ENCODE measurements around the gene TULP1.

TULP1 gene

GRCh38 chr6:35489066-35489465, 23.6 kb downstream of the TULP1 start:
- H3K9me3 ChIP-seq (ENCODE audit: insufficient read depth, low read length) = no peaks in the 10 kb centered on the region
- H4K20me1 ChIP-seq (ENCODE audit: low read depth, low read length) = no peaks in the 10 kb centered on the region
- no peak overlapping the region for H2AFZ ChIP-seq (ENCODE audit: low read depth, low read length, severe bottlenecking)
- H3K27ac ChIP-seq (ENCODE audit: low read depth, low read length) = no peak overlapping the region
- no peak for TF ChIP-seq CTCF (IDR thresholded peaks at IDR 0.05; ENCODE audit: insufficient read depth, low read length, poor library complexity, severe bottlenecking)
- TF ChIP-seq EZH2phosphoT487 (conservative IDR thresholded peaks at IDR 0.05; ENCODE audit: low read length) = no peak
- H3K27me3 ChIP-seq (ENCODE audit: low read length) = no peaks in the 10 kb centered on the region
- no peaks in the 10 kb centered on the region for H3F3A ChIP-seq (ENCODE audit: insufficient read depth)
- H3K9me2 ChIP-seq (replicated peaks; ENCODE audit: insufficient read depth, low read length) = no peaks in the 10 kb centered on the region
- no peaks in the 10 kb centered on the region for H3K36me3 ChIP-seq (ENCODE audit: low read length)
- H3K4me3 ChIP-seq (ENCODE audit: insufficient read depth, low read length, poor library complexity, severe bottlenecking) = no peak overlapping the region
- no peaks in the 10 kb centered on the region for H3K79me2 ChIP-seq (ENCODE audit: insufficient read depth, low read length)
- no peak overlapping the region for H3K4me2 ChIP-seq (ENCODE audit: low read depth, low read length, poor library complexity, severe bottlenecking)
- H3K9ac ChIP-seq (ENCODE audit: low read length) = no peak overlapping the region

- no peak for TF ChIP-seq CTCF (IDR thresholded peaks at IDR 0.05; ENCODE audit: insufficient read depth, low read length, poor library complexity, severe bottlenecking)
- TF ChIP-seq EZH2phosphoT487 (conservative IDR thresholded peaks at IDR 0.05; ENCODE audit: low read length) = no peak
- Histone ChIP-seq H3K9me3 (ENCODE audit: insufficient read depth, low read length) (no peaks in the 10 kb centered on the region), H4K20me1 (ENCODE audit: low read depth, low read length) (no peaks in the 10 kb centered on the region), H3K9me2 (replicated peaks; ENCODE audit: insufficient read depth, low read length) (no peaks in the 10 kb centered on the region), H3K4me2 (ENCODE audit: low read depth, low read length, poor library complexity, severe bottlenecking) (no peak overlapping the region), H3K9ac (ENCODE audit: low read length) (no peak overlapping the region), H2AFZ (ENCODE audit: low read depth, low read length, severe bottlenecking) (no peak overlapping the region), H3F3A (ENCODE audit: insufficient read depth) (no peaks in the 10 kb centered on the region), H3K4me3 (ENCODE audit: insufficient read depth, low read length, poor library complexity, severe bottlenecking) (no peak overlapping the region), H3K36me3 (ENCODE audit: low read length) (no peaks in the 10 kb centered on the region), H3K79me2 (ENCODE audit: insufficient read depth, low read length) (no peaks in the 10 kb centered on the region), H3K27me3 (ENCODE audit: low read length) (no peaks in the 10 kb centered on the region), H3K27ac (ENCODE audit: low read depth, low read length) (no peak overlapping the region)
Observed at GRCh38 chr6:35488517-35488862, 24.2 kb downstream of the TULP1 start.

- Histone ChIP-seq H3K9me3 (ENCODE audit: insufficient read depth, low read length) (no peaks in the 10 kb centered on the region), H3K27ac (ENCODE audit: low read depth, low read length) (no peak overlapping the region), H3K79me2 (ENCODE audit: insufficient read depth, low read length) (no peaks in the 10 kb centered on the region), H3K36me3 (ENCODE audit: low read length) (no peaks in the 10 kb centered on the region), H3K9me2 (replicated peaks; ENCODE audit: insufficient read depth, low read length) (no peaks in the 10 kb centered on the region), H3K27me3 (ENCODE audit: low read length) (no peaks in the 10 kb centered on the region), H3K4me2 (ENCODE audit: low read depth, low read length, poor library complexity, severe bottlenecking) (no peak overlapping the region), H2AFZ (ENCODE audit: low read depth, low read length, severe bottlenecking) (no peak overlapping the region), H4K20me1 (ENCODE audit: low read depth, low read length) (no peaks in the 10 kb centered on the region), H3F3A (ENCODE audit: insufficient read depth) (no peaks in the 10 kb centered on the region), H3K4me3 (ENCODE audit: insufficient read depth, low read length, poor library complexity, severe bottlenecking) (no peak overlapping the region), H3K9ac (ENCODE audit: low read length) (no peak overlapping the region)
- TF ChIP-seq EZH2phosphoT487 (conservative IDR thresholded peaks at IDR 0.05; ENCODE audit: low read length) (no peak), CTCF (IDR thresholded peaks at IDR 0.05; ENCODE audit: insufficient read depth, low read length, poor library complexity, severe bottlenecking) (no peak)
Observed at GRCh38 chr6:35487658-35488516, 24.8 kb downstream of the TULP1 start.

All from SU-DHL-6 (cell line).